Middle frontal gyrus (tissue), 1 donor: ENCODE data around the gene CD81.

Experiments used
- DNase-seq: peaks from one replicate; pipeline ENCODE4 v3.0.0-alpha.2; 2015; ENCODE audit warnings: low spot score; ENCODE audit errors: extremely low spot score

Gene CD81

GRCh38 chr11:2402890-2403645 lies 26.0 kb downstream of the CD81 start:
- no peak for DNase-seq

- DNase-seq = no peak
Measured at GRCh38 chr11:2404735-2405196, 27.7 kb downstream of the CD81 start.

GRCh38 chr11:2406451-2406850 lies 29.3 kb downstream of the CD81 start:
- DNase-seq = no peak

GRCh38 chr11:2406878-2407410 lies 29.8 kb downstream of the CD81 start:
- no peak for DNase-seq

GRCh38 chr11:2408671-2409070 lies 31.6 kb downstream of the CD81 start:
- DNase-seq = no peak

- no peak for DNase-seq
Measured at GRCh38 chr11:2409126-2409525, 32.0 kb downstream of the CD81 start.

GRCh38 chr11:2409611-2410468 lies 32.7 kb downstream of the CD81 start:
- DNase-seq = no peak

- DNase-seq = no peak
Measured at GRCh38 chr11:2410616-2411015, 33.5 kb downstream of the CD81 start.

- no peak for DNase-seq
Measured at GRCh38 chr11:2411446-2412305, 34.6 kb downstream of the CD81 start.

GRCh38 chr11:2412323-2412722 lies 35.2 kb downstream of the CD81 start:
- no peak for DNase-seq

GRCh38 chr11:2413742-2414579 lies 36.9 kb downstream of the CD81 start:
- DNase-seq = no peak

GRCh38 chr11:2414616-2415015 lies 37.5 kb downstream of the CD81 start:
- DNase-seq = no peak

- no peak for DNase-seq
Measured at GRCh38 chr11:2415171-2415570, 38.1 kb downstream of the CD81 start.

GRCh38 chr11:2415601-2416380 lies 38.7 kb downstream of the CD81 start:
- no peak for DNase-seq

GRCh38 chr11:2416765-2417164 lies 39.7 kb downstream of the CD81 start:
- no peak for DNase-seq

- no peak for DNase-seq
Measured at GRCh38 chr11:2417856-2418692, 41.0 kb downstream of the CD81 start.

- DNase-seq = no peak
Measured at GRCh38 chr11:2418693-2419360, 41.7 kb downstream of the CD81 start.
